ENCODE results near the gene SKAP1. TPM values are rescaled to one million over a fixed set of nuclear protein-coding genes. Genes with fewer than 3 reads are reported as not detected.

SKAP1 gene
- total RNA-seq, 1 donor from 2014 or later: not detected

DNA sequence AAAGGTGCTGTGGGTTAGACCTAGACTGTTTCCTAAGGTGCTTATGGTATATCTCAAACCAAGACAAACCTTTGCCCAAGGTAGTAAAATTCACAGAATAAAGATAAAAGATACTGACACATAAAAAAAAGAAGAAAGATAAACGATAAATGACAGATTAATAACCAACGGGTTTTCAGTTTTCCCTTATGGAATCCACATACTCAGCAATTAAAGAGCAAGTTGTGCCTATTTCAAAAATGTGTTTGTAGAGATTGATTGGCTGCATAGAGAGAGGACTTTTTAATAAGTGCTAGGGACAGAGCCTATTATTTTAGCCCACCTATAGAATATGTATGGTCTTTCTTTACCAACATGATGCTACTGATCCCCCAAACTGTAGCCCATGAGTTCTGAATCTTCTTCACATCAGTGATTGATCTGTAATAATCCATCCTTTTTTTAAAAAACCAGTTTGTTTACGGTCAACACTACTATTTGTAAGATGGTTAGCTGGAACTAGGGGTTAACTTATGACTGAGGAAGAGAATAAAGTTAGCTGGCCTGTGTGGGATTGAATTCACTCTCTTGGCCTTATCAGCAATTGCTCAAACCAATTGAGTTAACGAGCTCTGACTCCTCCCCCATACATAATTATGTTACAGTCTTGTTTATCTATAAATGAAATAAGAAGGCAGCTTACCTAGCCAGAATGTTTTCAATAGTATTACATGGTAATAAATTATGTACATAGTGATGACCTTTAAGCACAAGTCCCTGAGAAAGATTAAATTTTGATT is 268.7 kb downstream of the SKAP1 start:
- no peak overlapping the region for H3K27ac Mint-ChIP-seq (ENCODE audit: unreplicated experiment)
- no peaks in the 10 kb centered on the region for H3K9me3 Mint-ChIP-seq (ENCODE audit: unreplicated experiment)
- no peaks in the 10 kb centered on the region for H3K36me3 Mint-ChIP-seq (ENCODE audit: unreplicated experiment)
- TF ChIP-seq, protein P1, sequence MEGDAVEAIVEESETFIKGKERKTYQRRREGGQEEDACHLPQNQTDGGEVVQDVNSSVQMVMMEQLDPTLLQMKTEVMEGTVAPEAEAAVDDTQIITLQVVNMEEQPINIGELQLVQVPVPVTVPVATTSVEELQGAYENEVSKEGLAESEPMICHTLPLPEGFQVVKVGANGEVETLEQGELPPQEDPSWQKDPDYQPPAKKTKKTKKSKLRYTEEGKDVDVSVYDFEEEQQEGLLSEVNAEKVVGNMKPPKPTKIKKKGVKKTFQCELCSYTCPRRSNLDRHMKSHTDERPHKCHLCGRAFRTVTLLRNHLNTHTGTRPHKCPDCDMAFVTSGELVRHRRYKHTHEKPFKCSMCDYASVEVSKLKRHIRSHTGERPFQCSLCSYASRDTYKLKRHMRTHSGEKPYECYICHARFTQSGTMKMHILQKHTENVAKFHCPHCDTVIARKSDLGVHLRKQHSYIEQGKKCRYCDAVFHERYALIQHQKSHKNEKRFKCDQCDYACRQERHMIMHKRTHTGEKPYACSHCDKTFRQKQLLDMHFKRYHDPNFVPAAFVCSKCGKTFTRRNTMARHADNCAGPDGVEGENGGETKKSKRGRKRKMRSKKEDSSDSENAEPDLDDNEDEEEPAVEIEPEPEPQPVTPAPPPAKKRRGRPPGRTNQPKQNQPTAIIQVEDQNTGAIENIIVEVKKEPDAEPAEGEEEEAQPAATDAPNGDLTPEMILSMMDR (IDR thresholded peaks at IDR 0.05; ENCODE audit: partially characterized antibody, unreplicated experiment): no peak
- H3K4me3 Mint-ChIP-seq (ENCODE audit: unreplicated experiment): no peak overlapping the region
- H3K27me3 Mint-ChIP-seq (ENCODE audit: unreplicated experiment): peaks cover 2% of the 10 kb centered on the region
- H3K4me1 Mint-ChIP-seq (ENCODE audit: low read depth, unreplicated experiment): peaks cover 12% of the 10 kb centered on the region
- DNase-seq: no peak

DNA sequence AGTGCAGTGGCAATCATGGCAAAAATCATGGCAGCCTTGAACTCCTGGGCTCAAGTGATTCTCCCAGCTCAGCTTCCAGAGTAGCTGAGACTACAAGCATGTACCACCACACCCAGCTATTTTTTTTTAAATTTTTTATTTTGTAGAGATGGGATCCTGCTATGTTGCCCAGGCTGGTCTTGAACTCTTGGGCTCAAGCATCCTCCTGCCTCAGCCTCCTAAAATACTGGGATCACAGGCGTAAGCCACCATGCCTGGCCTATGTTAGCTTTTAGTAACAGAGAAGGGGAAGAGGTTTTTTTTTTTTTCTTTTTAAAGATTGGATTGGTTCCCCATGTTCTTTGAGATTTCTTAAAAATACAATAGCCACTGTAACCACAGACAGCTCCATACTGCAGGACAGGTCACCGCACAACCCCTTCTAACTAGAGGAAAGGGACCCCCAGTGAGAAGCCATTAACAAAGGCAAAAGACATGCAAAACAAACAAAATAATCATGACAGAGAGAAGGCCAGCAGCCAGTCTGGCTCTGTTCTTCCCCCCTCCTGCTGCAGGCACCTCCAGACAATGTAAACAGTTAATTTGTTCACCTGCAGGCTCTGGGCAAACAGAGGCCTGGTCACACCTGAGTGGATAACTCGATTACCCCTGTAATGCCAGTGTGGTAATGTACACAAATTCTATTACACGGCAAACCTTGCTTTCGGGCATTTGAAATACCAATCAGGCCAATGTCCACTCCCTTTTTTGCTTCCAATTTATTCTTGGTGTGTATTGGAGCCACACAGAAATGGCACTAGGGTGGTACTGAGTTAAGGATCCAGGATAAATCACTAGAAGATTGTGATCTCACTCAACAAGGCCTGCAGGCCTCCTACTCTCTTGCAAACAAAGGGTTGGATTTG is 269.6 kb downstream of the SKAP1 start:
- TF ChIP-seq, protein P1 (IDR thresholded peaks at IDR 0.05; ENCODE audit: partially characterized antibody, unreplicated experiment): no peak
- peaks cover 2% of the 10 kb centered on the region for H3K27me3 Mint-ChIP-seq (ENCODE audit: unreplicated experiment)
- no peak overlapping the region for H3K4me3 Mint-ChIP-seq (ENCODE audit: unreplicated experiment)
- no peak overlapping the region for H3K27ac Mint-ChIP-seq (ENCODE audit: unreplicated experiment)
- no peaks in the 10 kb centered on the region for H3K36me3 Mint-ChIP-seq (ENCODE audit: unreplicated experiment)
- peaks cover 12% of the 10 kb centered on the region for H3K4me1 Mint-ChIP-seq (ENCODE audit: low read depth, unreplicated experiment)
- DNase-seq: no peak
- H3K9me3 Mint-ChIP-seq (ENCODE audit: unreplicated experiment): no peaks in the 10 kb centered on the region

DNA sequence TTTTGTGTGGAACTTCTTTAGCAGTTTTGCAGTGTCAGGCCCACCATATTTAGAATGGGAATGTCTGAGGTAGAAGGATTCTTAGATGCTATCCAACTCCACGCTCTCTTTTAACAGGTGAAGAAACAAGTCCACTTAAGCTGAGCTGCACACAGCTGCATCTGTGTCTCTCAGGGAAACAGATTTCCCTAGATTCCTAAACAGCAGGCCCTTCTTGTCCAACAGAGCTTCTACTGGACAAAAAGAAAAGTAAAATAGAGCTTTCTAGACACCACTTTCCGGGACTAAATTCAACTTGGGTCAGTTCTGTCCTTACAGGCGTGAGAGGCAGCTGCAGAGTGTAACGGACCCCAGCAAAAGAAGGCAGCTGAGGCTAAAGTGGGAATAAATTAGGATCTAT is 270.8 kb downstream of the SKAP1 start:
- DNase-seq: no peak
- H3K4me3 Mint-ChIP-seq (ENCODE audit: unreplicated experiment): no peak overlapping the region
- H3K36me3 Mint-ChIP-seq (ENCODE audit: unreplicated experiment): no peaks in the 10 kb centered on the region
- peak overlapping the region; percentile 33 for H3K27ac Mint-ChIP-seq (ENCODE audit: unreplicated experiment)
- peaks cover 12% of the 10 kb centered on the region for H3K4me1 Mint-ChIP-seq (ENCODE audit: low read depth, unreplicated experiment)
- H3K9me3 Mint-ChIP-seq (ENCODE audit: unreplicated experiment): no peaks in the 10 kb centered on the region
- TF ChIP-seq, protein P1 (IDR thresholded peaks at IDR 0.05; ENCODE audit: partially characterized antibody, unreplicated experiment): no peak
- no peaks in the 10 kb centered on the region for H3K27me3 Mint-ChIP-seq (ENCODE audit: unreplicated experiment)

DNA sequence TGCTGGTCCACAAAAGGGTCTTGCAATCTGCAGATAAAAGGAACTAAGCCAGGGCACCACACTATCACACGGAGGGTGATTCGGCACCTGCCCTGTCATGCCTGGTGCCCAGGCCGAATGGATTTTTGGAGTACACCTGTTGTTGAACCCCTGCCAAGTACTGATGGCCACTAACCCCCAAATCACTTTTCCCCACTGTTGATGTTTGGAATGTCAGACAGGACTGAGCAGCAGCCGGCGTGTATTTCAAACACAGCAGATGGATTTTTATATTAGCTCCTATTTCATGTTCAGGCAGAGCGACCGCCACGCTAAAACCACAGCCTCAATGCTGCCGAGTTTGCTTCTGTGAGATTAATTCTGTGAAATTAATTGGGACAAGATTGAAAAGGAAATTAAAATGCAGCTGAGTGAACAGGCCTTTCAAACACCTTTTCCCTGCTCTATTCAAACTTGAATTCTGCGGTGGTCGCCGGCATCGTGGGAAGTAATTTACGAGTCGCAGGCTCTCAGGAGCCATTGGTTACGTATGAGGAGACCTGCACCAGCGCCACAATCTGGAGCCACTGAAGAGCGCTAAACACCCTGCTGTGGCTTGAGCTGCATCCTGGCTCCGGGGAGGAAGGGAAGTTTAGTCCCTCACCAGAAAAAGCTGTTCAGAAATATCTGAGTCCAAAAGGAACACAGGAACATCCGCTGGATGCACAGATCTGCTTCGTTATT is 274.0 kb downstream of the SKAP1 start:
- H3K27ac Mint-ChIP-seq (ENCODE audit: unreplicated experiment): no peak overlapping the region
- DNase-seq: no peak
- TF ChIP-seq, protein P1 (IDR thresholded peaks at IDR 0.05; ENCODE audit: partially characterized antibody, unreplicated experiment): no peak
- H3K27me3 Mint-ChIP-seq (ENCODE audit: unreplicated experiment): no peaks in the 10 kb centered on the region
- H3K36me3 Mint-ChIP-seq (ENCODE audit: unreplicated experiment): no peaks in the 10 kb centered on the region
- H3K4me3 Mint-ChIP-seq (ENCODE audit: unreplicated experiment): no peak overlapping the region
- H3K4me1 Mint-ChIP-seq (ENCODE audit: low read depth, unreplicated experiment): peaks cover 6% of the 10 kb centered on the region
- H3K9me3 Mint-ChIP-seq (ENCODE audit: unreplicated experiment): peaks cover 2% of the 10 kb centered on the region
